Keratinocyte (primary cell): ENCODE measurements around the gene F12. TPM values are rescaled to one million over a fixed set of nuclear protein-coding genes. Genes with fewer than 3 reads are reported as not detected.
A peak's percentile ranks its signal among the peaks of the same experiment; 100 is the strongest.

Experiments
- DNase-seq: peaks from one replicate; pipeline ENCODE4 v3.0.0-alpha.2; 2011; ENCODE audit warnings: low read depth, missing footprints, low spot score
- FAIRE-seq: peaks from 2 replicates; lab custom pipeline; 2011; peaks lifted over from hg19 to GRCh38; lab: Jason Lieb, UNC
- H2AFZ ChIP-seq: 2 replicates; pipeline ENCODE4 v1.6.0; 2012; ENCODE audit warnings: low read length, control low read depth, inconsistent platforms; ENCODE audit not compliant: control insufficient read depth
- H3K27ac ChIP-seq: 2 replicates; pipeline ENCODE4 v1.5.1; 2011; ENCODE audit warnings: low read length; ENCODE audit not compliant: control insufficient read depth, insufficient read depth
- H3K27me3 ChIP-seq: 3 replicates; pipeline ENCODE4 v1.6.0; 2011; ENCODE audit warnings: low read length; ENCODE audit not compliant: control insufficient read depth, insufficient read depth; ENCODE audit errors: extremely low read depth
- H3K36me3 ChIP-seq, 2 experiments: 2 replicates in 1 of 2; 3 replicates in 1 of 2; pipeline ENCODE4 v1.5.1; 2011; ENCODE audit warnings: low read length in 2 of 2, mild to moderate bottlenecking in 1 of 2; ENCODE audit not compliant: control insufficient read depth in 2 of 2, insufficient read depth in 2 of 2; ENCODE audit errors: extremely low read depth in 1 of 2
- H3K4me1 ChIP-seq: 3 replicates; pipeline ENCODE4 v1.5.1; 2011; ENCODE audit warnings: low read length; ENCODE audit not compliant: control insufficient read depth, insufficient read depth; ENCODE audit errors: extremely low read depth
- H3K4me2 ChIP-seq: 3 replicates; pipeline ENCODE4 v1.6.0; 2011; ENCODE audit warnings: low read depth, low read length; ENCODE audit not compliant: control insufficient read depth, insufficient read depth; ENCODE audit errors: extremely low read depth
- H3K4me3 ChIP-seq, 3 experiments: fragments of 200-600 bp in 1 of 3; sonication (generic) in 1 of 3; 2 replicates in 2 of 3; 3 replicates in 1 of 3; pipeline ENCODE4 v1.5.1; 2011 to 2016; ENCODE audit warnings: low read length in 3 of 3, mild to moderate bottlenecking in 3 of 3, control low read depth in 2 of 3, inconsistent platforms in 1 of 3, low read depth in 1 of 3, mixed read lengths in 1 of 3, mixed run types in 1 of 3, moderate library complexity in 1 of 3; ENCODE audit not compliant: control insufficient read depth in 2 of 3, insufficient read depth in 2 of 3; ENCODE audit errors: extremely low read depth in 1 of 3
- H3K79me2 ChIP-seq: 2 replicates; pipeline ENCODE4 v1.6.0; 2012; ENCODE audit warnings: low read length; ENCODE audit not compliant: control insufficient read depth, insufficient read depth
- H3K9ac ChIP-seq: 3 replicates; pipeline ENCODE4 v1.6.0; 2011; ENCODE audit warnings: low read length; ENCODE audit not compliant: control insufficient read depth, insufficient read depth; ENCODE audit errors: extremely low read depth
- H3K9me1 ChIP-seq: 3 replicates; pipeline ENCODE4 v1.6.0; 2011; ENCODE audit warnings: low read length; ENCODE audit not compliant: control insufficient read depth, insufficient read depth; ENCODE audit errors: extremely low read depth
- H3K9me3 ChIP-seq: 2 replicates; pipeline ENCODE4 v1.5.1; 2012; ENCODE audit warnings: low read depth, low read length; ENCODE audit not compliant: control insufficient read depth
- H4K20me1 ChIP-seq: 3 replicates; pipeline ENCODE4 v1.6.0; 2011; ENCODE audit warnings: low read length; ENCODE audit not compliant: control insufficient read depth, insufficient read depth; ENCODE audit errors: extremely low read depth
- EZH2 ChIP-seq: IDR thresholded peaks from one replicate; pipeline ENCODE4 v1.6.1; 2012; ENCODE audit warnings: inconsistent platforms, mild to moderate bottlenecking, low read length, moderate library complexity
- dilution Hi-C: fragments of 300-500 bp; cut with MboI; formaldehyde crosslinking; loops from one replicate; pipeline ENCODE4 v1.7.0; 2020; ENCODE audit warnings: low sequenced_read_pairs; ENCODE audit not compliant: extremely low pct_ligation_motif_present
- polyA plus RNA-seq, 5 experiments: library from polyadenylated mRNA; depleted of rRNA in 3 of 5; stranded (reverse) in 3 of 5; stranded (forward) in 1 of 5; unstranded in 1 of 5; fragments of >200 nt; gene quantifications; 1 replicate in 1 of 5; 2 replicates in 3 of 5; 3 replicates in 1 of 5; pipeline versions ENCODE4 v1.2.1 to v1.2.3, GENCODE V29; 2011 to 2012; ENCODE audit warnings: missing spikeins in 2 of 5, low read depth in 1 of 5, low replicate concordance in 1 of 5
- TF ChIP-seq, protein P1 (sequence below), 3 experiments: IDR thresholded peaks in 1 of 3; conservative IDR thresholded peaks in 1 of 3; optimal IDR thresholded peaks in 1 of 3; 2 replicates in 2 of 3; 3 replicates in 1 of 3; pipeline versions ENCODE3 to v1.5.1; 2011; ENCODE audit warnings: low read length in 3 of 3, mild to moderate bottlenecking in 3 of 3, moderate library complexity in 2 of 3, control low read depth in 1 of 3, inconsistent platforms in 1 of 3; ENCODE audit not compliant: insufficient read depth in 2 of 3; ENCODE audit errors: extremely low read depth in 1 of 3

F12 gene
- polyA plus RNA-seq, 1 donor (not counting 4 experiments of a cell fraction or from before 2014, with no cell fraction given), result 7.7 TPM

DNA sequence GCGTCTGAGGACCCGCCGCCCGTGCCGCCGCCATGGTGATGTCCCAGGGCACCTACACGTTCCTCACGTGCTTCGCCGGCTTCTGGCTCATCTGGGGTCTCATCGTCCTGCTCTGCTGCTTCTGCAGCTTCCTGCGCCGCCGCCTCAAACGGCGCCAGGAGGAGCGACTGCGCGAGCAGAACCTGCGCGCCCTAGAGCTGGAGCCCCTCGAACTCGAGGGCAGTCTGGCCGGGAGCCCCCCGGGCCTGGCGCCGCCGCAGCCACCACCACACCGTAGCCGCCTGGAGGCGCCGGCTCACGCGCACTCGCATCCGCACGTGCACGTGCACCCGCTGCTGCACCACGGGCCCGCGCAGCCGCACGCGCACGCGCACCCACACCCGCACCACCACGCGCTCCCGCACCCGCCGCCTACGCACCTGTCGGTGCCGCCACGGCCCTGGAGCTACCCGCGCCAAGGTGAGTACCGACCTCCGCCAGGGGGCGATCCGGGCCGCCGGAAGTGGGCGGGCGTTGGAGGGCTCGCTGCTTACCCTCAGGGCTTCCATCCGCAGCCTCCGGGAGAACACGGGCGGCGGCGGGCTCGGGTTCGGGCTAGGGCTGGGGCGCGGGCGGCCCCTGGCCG, 45.8 kb upstream of the F12 start:
- H3K9me3 ChIP-seq, result no peaks in the 10 kb centered on the region
- TF ChIP-seq, protein P1, sequence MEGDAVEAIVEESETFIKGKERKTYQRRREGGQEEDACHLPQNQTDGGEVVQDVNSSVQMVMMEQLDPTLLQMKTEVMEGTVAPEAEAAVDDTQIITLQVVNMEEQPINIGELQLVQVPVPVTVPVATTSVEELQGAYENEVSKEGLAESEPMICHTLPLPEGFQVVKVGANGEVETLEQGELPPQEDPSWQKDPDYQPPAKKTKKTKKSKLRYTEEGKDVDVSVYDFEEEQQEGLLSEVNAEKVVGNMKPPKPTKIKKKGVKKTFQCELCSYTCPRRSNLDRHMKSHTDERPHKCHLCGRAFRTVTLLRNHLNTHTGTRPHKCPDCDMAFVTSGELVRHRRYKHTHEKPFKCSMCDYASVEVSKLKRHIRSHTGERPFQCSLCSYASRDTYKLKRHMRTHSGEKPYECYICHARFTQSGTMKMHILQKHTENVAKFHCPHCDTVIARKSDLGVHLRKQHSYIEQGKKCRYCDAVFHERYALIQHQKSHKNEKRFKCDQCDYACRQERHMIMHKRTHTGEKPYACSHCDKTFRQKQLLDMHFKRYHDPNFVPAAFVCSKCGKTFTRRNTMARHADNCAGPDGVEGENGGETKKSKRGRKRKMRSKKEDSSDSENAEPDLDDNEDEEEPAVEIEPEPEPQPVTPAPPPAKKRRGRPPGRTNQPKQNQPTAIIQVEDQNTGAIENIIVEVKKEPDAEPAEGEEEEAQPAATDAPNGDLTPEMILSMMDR (optimal IDR thresholded peaks at IDR 0.05 in 1 of 3, IDR thresholded peaks at IDR 0.05 in 1 of 3, conservative IDR thresholded peaks at IDR 0.05 in 1 of 3; ENCODE audit: extremely low read depth in 1 of 3, insufficient read depth in 2 of 3, low read length in 3 of 3), result peak in 2 of 3 experiments; percentile 50 to 65
- no peak for TF ChIP-seq EZH2
- DNase-seq (no peak), FAIRE-seq (no peak)
- H3K79me2 ChIP-seq, result no peaks in the 10 kb centered on the region
- H3K4me2 ChIP-seq, result peak overlapping the region; percentile 85
- peak overlapping the region; percentile 66 for H3K9ac ChIP-seq
- dilution Hi-C loops, result no loop called here
- H4K20me1 ChIP-seq, result peaks cover 5% of the 10 kb centered on the region
- no peaks in the 10 kb centered on the region for H3K27me3 ChIP-seq
- peak overlapping the region; percentile 43 for H3K27ac ChIP-seq
- peaks cover 13 to 15% of the 10 kb centered on the region in 2 experiments for H3K36me3 ChIP-seq
- H2AFZ ChIP-seq, result peak overlapping the region; percentile 0
- peaks cover 15% of the 10 kb centered on the region for H3K4me1 ChIP-seq
- no peaks in the 10 kb centered on the region for H3K9me1 ChIP-seq
- H3K4me3 ChIP-seq, result peak overlapping the region; percentile 30 to 62 (median 57)

DNA sequence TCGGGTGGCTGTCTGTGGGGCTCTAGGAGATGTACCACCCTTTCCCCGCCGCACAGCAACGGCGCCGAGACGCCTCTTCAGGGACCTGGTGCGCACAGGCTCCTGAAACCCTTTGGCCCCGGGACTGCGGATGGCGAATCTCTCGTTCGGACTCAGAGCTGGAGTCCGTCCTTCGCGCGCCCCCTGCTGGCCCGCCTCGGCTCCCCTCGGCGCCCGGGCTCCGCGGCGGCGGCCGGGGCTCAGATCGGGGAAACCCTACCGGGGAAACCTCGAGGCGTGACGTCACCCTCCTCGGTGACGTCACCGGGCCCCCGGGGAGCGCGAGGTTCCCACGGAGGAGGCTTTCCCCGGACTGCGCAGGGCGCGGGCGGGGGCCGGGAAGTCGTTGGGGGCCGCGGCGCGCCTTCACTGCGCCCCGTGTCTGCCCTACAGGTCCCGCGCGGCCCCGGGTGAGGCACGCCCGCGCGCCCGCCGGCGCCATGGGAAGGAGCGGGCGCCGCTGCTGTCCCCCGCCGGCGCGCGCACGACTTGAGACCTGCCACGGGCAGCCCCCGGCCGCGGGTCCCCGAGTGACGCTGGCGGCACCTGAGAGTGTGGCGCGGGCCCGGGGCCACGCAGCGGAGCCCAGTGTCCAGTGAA, 45.2 kb upstream of the F12 start:
- H3K36me3 ChIP-seq, result peaks cover 12 to 15% of the 10 kb centered on the region in 2 experiments
- H3K4me2 ChIP-seq, result peak overlapping the region; percentile 85
- DNase-seq (no peak), FAIRE-seq (no peak)
- H4K20me1 ChIP-seq, result peaks cover 5% of the 10 kb centered on the region
- H3K4me1 ChIP-seq, result peaks cover 22% of the 10 kb centered on the region
- no peaks in the 10 kb centered on the region for H3K79me2 ChIP-seq
- H3K27ac ChIP-seq, result peak overlapping the region; percentile 43
- H3K9ac ChIP-seq, result peak overlapping the region; percentile 66
- H3K27me3 ChIP-seq, result no peaks in the 10 kb centered on the region
- dilution Hi-C loops, result no loop called here
- no peaks in the 10 kb centered on the region for H3K9me1 ChIP-seq
- TF ChIP-seq EZH2, result no peak
- TF ChIP-seq, protein P1 (optimal IDR thresholded peaks at IDR 0.05 in 1 of 3, IDR thresholded peaks at IDR 0.05 in 1 of 3, conservative IDR thresholded peaks at IDR 0.05 in 1 of 3; ENCODE audit: extremely low read depth in 1 of 3, insufficient read depth in 2 of 3, low read length in 3 of 3), result peak in 2 of 3 experiments; percentile 67 to 77
- H2AFZ ChIP-seq, result peak overlapping the region; percentile 0
- peak overlapping the region; percentile 30 to 62 (median 50) for H3K4me3 ChIP-seq
- H3K9me3 ChIP-seq, result no peaks in the 10 kb centered on the region
